GM18499 (cell line): Measurements from ENCODE around the gene ITIH3.

ENCODE experiments used
- ATAC-seq: cut with Tn5 transposase; IDR thresholded peaks from one replicate; pipeline ENCODE4 v1.9.1; 2021; ENCODE audit warnings: moderate number of reproducible peaks; ENCODE audit not compliant: insufficient read depth, unreplicated experiment

The ITIH3 gene

DNA sequence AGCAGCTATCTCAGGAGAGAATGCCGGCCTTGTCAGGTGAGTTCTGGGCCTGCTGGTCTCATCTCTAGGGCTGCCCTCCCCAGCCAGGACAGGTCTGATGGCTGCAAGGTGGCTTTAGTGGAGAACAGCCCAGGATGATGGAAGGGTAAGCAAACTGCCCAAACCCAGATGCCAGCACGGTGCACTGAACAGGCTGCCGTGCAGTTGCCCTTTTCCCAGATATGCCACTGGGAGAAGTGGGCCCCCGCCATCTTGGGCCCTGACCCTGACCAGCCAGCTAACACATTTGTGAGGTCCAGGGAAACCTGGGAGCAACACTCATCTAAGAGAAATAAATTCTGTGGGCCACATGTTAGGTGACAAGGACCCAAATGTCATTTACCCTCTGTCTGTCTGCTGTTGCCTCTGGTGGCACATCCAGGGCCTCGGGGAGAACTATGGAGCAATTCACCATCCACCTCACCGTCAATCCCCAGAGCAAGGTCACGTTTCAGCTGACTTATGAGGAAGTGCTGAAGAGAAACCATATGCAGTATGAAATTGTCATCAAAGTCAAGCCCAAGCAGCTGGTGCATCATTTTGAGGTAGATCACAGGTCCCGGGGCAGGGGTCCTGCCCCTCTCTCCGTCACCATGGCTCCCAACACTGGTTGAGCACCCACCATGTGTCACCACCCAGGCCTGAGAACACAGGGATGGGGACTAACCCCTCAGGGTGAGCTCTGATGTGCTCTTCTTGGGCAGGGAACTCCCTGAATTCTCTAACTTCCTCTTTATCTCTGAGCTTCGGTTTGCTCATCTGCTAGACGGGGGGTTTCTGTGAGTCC lies 15.4 kb upstream of the ITIH3 start:
- no peak for ATAC-seq

DNA sequence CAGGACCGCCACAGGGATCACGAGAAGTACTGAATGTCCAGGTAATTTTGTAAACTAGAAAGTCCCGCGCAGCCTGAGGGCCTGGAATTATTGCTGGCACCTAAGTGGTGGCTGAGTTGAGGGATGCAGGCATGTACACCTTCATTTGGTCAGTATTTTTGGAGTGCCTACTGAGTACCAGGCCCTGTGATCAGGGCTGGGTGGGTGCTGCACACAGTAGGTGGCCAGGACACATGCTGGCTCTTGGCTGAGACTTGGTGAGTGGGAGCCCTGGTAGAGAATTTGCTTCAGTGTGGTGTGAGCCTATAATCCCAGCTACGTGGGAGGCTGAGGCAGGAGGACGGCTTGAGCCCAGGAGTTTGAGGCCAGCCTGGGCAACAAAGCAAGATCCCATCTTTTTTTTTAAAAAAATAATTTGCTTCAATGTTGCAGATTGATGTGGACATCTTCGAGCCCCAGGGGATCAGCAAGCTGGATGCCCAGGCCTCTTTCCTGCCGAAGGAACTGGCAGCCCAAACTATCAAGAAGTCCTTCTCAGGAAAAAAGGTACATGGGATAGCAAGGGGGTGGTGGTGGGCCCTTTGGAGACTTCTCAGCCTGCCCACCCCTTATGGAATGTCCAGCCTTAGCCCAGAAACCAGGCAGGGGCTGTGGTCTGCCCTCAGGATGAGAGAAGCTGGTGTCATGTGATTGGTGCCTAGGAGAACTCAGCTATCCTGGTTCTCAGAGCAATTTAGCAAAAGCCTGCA lies 14.6 kb upstream of the ITIH3 start:
- ATAC-seq, result no peak

DNA sequence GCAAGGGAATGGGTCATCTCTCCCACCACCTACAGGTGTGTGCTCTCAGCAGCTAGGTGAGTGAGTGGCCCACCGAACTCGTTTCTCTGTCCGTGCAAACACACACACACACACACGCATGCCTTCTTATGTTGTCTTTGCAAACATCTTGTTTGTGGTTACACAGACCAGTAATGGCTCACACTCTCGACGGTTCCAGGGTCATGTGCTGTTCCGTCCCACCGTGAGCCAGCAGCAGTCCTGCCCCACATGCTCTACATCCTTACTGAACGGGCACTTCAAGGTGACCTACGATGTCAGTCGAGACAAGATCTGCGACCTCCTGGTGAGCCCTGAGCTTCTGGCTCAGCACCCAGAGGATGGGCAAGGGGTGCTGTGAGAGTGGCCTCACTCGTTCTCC lies 12.9 kb upstream of the ITIH3 start:
- ATAC-seq, result no peak

DNA sequence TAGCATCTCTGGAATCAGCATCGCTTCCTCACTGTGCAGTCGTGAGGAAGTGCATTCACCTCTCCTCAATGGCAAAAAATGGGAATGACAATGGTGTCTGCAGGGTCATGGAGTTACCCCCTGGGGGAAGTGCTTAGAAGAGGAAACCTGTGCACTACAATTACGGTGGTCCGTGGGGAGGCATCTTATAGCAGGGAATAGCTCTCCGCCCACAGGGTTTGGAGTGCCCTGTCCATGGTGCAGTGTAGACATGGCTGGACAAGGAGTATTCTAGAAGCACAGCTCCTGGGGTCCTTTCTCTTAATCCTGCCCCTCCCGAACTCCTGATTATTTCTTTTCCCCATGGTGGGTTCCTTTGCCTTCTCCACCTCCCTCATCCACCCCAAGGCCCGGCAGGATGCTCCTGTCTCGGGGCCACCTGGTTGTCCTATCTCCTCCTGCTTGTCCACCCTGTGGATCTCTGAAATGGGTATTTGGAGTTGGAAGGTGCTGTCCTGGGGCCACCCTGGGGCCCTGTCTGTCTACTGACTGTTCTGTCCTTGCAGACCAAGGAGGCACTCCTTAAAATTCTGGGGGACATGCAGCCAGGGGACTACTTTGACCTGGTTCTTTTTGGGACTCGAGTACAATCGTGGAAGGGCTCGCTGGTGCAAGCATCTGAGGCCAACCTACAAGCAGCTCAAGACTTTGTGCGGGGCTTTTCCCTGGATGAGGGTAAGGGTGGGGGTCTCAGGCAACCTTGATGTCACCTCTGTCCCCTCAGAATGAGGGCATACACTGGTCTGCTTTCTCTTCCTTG lies 12.0 kb upstream of the ITIH3 start:
- no peak for ATAC-seq

DNA sequence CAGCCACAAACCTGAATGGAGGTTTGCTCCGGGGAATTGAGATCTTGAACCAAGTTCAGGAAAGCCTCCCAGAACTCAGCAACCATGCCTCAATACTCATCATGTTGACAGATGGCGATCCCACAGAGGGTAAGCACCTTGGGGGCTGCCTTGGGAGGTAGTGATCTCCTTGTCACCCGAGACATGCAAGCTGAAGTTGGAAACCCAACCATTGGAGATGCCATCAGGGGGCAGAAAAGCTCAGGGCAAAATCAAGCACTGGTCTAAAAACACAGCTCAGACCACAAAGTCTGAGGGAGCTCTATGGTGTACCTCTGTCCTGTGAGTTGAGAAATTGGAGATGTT lies 11.4 kb upstream of the ITIH3 start:
- ATAC-seq, result no peak

DNA sequence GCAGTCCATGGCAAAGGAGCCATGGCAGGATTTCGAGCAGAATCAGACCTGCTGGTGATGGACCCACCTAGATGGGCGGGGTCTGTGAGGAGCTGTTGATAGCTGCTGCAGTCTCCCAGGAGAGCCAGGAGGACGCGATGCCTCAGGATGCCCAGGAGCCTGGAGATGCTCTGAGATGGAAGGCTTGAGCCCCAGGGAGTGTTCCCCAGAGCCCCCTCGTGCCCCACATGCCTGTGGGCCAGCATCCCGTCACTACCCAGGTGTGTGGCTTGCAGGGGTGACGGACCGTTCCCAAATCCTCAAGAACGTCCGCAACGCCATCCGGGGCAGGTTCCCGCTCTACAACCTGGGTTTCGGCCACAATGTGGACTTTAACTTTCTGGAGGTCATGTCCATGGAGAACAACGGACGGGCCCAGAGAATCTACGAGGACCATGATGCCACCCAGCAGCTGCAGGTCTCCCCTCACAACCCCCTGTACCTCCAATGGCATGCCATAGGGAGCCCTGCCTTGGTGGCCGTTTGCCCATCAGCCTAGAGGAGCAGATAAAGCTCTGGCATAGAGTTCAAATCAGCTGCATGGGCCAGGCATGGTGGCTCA lies 10.5 kb upstream of the ITIH3 start:
- ATAC-seq, result no peak

DNA sequence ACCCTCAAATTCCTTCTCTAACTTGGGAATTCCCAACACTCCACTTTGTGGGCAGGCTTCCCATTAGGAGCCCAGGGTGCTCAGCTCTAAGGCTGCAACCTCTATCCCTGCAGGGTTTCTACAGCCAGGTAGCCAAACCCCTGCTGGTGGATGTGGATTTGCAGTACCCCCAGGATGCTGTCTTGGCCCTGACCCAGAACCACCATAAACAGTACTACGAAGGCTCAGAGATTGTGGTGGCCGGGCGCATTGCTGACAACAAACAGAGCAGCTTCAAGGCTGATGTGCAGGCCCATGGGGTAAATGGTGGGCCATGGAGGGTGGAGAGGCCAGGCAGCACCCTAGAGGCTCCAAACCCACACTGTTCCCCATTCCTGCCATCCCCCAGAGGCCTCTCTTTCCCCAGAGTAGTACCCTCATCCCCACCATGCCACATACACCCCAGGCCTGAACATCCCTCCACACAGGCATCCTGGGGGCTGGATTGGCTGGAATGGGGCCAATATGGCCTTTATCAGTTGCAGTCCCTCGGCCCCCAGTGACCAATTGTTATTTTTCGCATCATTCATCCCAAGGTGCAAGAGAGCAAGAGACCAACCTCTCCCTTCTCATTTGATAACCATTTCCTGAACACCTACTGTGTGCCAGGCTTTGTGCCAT lies 9.5 kb upstream of the ITIH3 start:
- ATAC-seq, result no peak

DNA sequence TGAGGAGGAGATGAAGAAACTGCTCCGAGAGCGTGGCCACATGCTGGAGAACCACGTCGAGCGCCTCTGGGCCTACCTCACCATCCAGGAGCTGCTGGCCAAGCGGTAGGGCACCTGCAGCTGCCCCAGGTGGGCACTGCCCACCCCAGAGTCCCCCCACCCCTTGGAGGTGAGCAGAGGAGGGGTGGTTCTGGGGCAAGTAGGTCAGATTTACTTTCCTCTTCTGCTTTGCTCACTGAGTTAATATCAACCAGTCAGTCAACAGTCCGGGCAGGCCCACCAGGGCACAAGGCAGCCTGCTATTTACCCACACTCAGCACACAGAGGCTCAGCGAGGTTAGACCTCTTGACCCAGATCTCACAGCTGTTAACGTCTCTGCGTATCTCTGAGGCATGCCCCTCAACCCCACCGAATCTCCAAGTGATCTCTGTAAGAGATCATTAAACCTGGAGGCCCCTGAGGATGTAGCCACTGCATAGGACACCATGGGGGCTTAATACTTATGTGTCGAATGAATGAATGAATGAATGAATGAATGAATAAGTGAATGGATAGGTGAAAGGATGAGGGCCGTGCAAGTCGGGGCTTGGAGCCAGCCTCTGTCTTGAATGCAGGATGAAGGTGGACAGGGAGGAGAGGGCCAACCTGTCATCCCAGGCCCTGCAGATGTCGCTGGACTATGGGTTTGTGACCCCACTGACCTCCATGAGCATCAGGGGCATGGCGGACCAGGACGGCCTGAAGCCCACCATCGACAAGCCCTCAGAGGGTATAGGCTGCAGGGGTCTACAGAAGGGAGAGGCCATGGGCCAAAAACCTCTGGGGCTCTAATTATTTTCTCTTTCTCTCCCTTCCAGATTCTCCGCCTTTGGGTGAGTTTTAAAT lies 8.0 kb upstream of the ITIH3 start:
- ATAC-seq, result no peak

DNA sequence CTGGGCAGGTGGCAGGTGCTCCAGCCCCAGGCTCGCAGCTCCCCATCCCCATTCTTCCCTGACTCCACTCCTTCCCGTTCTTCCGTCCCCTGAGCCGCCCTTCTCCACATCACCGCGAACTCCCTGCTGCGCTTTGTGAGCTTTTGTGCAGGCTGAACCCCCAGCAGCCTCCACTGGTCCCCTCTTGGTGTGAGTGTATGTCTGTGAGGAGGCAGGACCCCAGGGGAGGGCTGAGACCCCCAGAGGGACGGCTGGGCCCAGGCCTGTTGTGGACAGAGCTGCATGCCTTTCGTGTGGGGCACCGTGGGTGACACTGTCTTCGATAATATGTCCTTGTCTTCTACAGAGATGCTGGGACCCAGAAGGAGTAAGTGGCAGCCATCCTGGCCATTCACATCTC lies 7.3 kb upstream of the ITIH3 start:
- ATAC-seq, result no peak

DNA sequence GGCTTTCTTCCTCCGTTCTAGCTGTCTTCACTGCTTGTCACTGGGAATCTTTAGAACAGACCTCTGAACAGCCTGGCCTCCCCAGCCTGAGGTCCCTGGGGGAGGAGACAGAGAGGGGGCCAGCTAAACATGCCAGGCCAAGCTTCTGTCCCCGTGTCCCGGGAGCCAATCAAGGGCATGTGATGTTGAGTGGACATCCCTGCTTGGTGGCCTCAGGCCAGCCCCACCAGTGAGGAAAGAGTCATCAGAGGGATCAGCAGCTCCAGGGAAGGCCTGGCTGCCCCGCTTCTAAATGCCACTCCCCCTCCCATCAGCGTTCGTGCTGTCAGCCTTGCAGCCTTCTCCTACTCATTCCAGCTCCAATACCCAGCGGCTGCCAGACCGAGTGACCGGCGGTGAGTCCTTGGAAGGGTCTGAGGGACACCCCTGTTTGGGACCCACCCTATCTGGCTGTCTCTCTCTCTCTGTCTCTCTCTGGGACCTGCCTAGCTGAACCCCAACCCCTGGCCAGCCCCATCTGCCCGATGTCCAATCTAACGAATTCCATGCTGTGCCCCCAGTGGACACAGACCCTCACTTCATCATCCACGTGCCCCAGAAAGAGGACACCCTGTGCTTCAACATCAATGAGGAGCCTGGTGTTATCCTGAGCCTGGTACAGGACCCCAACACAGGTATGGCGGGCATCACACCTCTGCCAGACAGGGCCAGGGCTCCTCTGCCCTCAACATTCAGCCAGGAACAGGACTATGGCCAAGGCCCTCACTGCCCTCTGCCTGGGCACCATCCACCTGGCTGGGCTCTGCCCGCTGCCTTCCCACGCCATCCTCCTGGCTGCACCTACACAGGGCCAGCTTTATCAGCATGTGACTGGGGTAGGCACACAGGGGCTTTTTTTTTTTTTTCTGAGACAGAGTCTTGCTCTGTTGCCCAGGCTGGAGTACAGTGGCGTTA lies 6.6 kb upstream of the ITIH3 start:
- no peak for ATAC-seq

DNA sequence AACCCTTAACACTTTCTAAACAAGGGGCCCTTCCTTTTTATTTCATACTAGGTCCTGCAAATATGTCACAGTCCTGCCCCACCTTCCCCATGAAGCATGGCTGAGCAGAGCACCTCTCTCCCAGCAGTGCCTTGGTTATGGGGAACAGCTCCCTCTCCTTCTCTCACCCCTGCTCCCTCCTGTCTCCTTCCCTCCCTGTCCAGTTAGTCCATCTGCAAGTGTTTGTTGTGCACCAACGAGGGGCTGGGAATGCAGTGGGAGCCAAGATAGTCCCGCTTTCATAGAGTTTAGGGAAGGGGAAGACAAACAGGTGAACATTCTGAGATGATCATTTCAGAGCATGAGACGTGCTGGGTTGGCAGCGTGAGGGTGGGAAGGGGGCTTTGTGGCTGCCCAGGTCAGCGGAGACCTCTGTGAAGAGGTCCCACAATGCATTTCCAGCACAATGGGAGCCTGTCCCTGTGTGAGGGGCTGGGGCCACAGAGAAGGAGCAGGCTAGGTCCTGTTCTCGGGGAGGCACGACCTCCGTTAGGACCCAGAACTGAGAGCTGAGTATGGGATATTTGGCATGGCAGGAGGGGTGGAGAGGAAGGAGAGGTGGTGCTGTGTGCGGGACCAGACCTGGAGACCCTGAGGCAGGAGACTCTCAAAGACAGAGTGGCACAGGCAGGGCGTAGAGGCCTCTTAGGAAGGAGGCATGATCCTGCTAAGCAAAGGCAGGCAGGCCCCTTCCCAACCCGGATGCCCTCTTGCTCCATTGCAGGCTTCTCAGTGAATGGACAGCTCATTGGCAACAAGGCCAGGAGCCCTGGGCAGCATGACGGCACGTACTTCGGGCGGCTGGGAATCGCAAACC lies 5.5 kb upstream of the ITIH3 start:
- no peak for ATAC-seq

DNA sequence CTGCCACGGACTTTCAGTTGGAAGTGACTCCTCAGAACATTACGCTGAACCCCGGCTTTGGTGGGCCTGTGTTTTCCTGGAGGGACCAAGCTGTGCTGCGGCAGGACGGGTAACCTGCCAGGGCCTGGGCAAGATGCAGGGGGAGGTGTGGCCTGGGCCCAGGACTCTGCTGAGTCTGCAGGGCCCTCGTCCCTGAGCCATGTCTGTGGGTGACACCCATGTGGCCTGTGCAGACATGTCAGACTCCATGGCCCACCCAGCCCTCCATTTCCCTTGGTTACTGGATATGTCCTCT lies 4.9 kb upstream of the ITIH3 start:
- ATAC-seq, result no peak

DNA sequence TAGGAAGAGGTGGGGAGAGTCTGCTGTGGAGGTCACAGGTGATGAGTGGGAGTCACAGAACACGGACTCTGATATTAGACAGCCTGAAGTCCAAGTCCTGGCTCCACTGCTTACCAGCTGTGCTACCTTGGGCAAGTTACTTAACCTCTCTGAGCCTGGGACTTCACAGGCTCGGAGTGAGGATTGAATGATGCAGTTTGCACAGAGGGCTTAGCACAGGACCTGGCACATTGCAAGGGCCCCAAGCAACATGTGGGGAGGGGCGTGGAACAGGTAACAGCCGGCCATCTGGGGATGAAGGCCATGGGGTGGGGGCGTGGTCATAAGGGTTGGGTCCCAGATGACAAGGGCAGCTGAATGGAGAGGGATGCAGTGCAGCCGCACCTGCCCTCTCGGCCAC lies 4.3 kb upstream of the ITIH3 start:
- no peak for ATAC-seq

DNA sequence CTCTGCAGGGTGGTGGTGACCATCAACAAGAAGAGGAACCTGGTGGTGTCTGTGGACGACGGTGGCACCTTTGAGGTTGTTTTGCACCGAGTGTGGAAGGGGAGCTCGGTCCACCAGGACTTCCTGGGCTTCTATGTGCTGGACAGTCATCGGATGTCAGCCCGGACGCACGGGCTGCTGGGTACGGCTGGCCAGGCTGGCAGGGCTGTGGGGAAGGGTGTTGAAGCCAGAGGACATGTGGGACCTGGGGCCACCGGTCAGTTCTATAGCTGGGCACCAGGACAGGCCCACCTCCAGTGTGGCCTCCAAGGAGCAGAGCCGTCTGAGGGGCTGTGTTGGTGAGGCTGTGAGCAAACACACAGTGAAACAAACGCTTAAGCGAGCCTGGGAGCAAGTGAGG lies 3.9 kb upstream of the ITIH3 start:
- no peak for ATAC-seq

DNA sequence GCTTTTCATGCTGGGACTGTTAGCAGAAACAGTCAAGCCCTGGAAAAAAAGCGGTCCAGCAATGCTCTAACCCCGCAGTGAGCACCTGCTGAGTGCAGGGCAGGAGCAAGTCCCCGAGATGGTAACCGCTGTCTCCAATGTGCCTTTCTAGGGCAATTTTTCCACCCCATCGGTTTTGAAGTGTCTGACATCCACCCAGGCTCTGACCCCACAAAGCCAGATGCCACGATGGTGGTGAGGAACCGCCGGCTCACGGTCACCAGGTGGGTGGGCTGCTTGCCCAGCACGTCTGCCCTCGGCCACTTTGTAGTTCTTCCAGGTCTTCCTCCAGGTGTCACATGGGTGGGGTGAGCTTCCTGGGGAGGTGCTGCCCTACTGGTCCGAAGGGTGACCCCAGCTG lies 3.2 kb upstream of the ITIH3 start:
- ATAC-seq, result no peak

DNA sequence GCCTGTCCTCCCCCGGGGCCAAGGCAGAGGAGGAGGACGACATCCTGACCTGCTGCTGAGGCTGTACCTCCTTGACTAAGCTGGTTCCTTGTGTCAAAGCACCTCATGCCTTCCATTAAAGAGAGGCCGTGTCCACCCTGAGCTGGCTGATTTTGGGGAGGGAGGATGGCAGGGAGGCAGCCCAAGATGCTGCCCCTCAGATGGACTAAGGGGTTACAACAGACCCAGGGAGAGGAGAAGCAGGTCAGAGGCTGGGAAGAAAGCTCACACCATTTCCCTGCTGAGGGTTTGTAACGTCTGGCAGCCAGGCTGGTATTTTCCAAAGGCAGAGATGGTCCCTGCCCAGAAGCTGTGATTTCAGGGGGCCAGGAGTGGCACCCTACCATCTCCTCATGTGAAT lies 2.7 kb upstream of the ITIH3 start:
- ATAC-seq, result no peak

DNA sequence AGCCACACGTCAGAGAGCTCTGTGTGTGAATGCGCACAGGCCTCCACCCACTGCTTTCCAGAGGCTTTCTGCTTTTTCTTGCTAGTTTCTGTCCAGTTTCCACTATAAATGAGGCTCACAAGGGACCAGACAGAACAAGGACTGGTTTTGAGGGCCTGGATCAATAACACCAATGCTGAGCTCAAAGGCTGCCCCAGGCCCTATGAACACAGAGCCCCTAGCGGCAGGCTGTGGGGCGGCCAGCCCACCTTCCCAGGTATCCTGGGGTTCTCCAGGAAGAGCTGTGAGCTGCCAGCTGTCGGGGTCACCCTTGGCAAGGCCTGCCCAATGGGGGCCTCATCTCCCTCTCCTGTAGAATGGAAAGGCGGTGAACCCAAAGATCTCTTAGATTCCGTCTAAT lies 2.2 kb upstream of the ITIH3 start:
- ATAC-seq, result no peak
